HG03460 (cell line): Measurements from ENCODE around the gene SCRG1.

Experiments
- ATAC-seq: cut with Tn5 transposase; IDR thresholded peaks from one replicate; pipeline ENCODE4 v1.9.1; 2021; ENCODE audit not compliant: unreplicated experiment

Gene SCRG1

DNA sequence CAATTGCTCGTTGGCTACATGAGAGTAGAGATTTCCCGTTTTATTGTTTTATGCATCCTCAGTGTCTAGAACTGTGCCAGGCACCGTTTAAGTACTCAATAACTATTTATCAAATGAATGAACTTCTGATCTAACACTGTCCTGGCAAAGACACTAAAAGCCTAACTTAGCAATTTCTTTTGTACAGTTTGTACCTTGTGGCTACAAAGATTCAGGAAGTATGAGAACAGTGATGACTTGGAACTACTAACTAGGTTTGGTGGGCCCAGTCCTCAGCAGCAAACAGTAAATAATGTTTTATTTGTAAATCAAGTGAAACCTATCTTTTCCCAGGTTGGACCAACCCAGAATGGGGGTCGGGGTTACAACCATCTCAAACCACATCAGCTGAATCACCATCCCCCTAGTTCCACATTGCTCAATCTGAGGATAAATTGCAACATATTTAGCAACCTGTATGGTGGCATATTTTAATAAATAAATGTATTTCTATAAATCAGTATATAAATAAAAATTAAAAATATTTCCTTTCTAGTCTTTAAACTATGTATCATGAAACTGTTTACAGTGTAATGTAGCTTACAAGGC is 12.3 kb upstream of the SCRG1 start:
- no peak for ATAC-seq

DNA sequence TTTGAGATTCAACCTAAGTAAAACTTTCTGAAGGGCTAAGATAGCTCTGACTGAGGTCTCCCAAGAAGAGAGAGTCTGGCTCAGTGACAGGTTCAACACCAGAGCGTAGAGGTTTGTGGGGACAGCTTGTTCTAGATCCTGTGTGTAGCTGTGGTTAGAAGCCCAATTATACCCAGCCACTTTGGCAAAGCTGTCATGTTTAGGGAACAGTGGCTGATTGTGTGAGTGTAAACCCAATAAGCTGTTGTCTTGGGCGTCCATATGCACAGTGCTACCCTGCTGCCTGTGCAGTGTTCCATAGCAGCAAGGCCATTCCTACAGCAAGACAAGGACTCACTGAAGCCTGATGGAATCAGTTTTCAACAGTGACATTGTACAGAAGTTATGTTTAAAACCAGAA is 11.2 kb upstream of the SCRG1 start:
- ATAC-seq, result no peak

DNA sequence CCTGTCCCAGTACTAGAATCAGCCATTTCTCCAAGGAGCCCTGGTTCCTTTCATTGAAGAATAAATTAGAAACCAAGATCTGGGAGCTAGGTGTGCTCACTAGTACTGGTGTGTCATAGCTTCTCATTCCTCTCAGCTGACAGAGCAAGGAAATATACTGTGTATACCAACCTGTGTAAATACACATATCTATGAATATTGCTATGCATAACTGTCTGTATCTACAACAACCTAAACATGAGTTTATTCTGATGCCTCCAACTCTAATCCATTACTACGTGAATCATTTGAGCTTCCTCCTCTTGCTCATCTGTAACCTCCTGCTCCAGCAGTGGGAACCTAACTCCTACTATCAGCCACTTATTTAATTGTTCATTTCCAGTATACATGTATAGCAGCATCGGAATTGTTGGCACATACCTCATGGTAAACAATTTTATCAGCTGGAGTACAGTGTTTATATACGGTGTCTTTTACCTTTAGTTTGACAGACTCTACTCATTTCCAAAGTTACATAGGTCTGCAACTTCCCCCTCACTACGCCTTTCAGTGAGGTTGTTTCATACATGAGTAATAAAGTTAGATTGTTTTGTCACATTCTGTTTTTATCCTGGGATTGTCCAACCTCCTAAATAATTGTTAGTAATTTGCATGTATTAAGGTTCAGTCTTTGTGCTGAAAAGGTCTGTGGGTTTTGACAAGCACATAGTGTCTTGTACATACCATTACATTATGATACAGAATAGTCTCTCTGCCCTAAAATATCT is 7.1 kb upstream of the SCRG1 start:
- ATAC-seq, result no peak

DNA sequence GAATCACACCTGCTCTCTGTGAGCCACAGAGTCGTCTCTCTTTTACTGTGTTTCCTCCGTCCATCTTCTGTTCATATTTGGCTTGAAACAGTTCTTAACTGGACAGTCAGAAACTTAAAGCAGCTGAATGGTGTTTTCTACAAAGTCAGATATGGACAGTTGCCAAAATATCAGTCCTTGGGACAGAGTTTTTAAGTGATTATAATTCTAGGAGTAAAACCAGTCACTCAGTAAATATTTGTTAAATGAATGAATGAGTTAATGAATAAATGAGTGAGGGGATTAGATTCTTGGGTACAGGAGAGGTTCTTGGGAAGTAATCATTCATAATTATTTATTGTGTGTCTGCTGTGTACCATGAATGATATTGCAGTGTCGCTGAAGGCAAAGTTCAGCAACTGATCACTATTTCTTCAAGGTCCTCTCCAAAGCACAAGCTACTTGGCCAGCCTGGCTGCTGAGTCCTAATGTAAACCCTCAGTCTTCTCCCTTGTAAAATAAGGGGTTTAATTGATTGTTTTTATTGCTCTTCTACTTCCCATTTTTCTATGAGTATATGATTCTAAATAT is 5.5 kb upstream of the SCRG1 start:
- ATAC-seq, result no peak

DNA sequence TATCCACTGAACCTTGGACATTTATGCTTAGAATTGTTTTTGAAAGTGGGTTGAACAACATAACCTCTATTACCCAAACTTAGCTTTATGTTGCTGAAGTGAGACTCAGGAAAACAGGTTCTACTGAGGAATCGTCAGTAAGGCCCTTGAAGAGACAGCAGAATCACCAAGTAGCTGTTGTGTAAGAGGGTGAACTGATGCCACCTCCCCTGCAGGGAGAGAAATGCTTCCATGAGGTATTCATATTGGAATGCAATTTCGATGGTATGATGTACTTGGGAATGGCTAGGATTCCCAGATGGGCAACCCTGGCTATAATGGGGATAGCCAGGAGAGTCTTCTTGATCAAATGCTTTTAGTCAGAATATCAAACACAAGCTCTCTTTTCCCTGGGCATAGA is 4.1 kb upstream of the SCRG1 start:
- ATAC-seq, result no peak

DNA sequence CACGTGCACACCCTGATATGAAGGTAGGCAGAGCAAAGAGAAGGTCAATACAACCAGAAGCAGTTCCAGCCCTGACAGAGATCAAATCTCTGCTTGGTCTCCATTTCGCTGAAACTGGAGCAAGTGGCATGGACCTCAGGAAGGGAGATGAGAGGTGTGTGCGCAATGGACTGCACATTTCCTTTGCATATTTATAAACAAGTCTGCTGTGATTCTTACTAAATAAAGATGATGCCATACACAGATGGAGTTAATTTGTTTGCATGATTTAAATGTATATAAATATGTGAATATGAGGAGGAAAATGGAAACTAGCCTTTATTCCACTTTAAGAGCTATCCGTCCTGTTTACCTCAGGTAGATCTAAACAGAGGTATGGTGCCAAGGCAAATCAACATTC is 2.1 kb upstream of the SCRG1 start:
- ATAC-seq, result no peak

DNA sequence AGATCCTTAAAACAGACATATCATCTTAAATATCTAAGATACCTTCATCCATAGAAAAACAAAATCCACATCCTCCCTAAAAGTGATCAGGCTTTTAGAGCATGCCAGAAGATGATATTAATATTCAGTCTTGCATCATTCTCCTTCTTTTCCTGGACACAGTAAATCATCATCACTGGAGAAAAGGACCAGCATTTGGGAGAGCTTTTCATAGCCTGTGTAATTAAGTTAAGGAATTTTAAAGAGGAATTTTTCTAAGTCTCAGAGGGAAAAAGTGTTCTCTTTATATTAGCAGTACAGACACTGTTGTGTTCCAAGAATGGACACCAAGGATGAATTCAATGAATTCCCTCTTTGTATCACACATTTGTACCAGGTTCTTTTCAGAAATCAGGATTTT is 696 bp downstream of the SCRG1 start:
- no peak for ATAC-seq

DNA sequence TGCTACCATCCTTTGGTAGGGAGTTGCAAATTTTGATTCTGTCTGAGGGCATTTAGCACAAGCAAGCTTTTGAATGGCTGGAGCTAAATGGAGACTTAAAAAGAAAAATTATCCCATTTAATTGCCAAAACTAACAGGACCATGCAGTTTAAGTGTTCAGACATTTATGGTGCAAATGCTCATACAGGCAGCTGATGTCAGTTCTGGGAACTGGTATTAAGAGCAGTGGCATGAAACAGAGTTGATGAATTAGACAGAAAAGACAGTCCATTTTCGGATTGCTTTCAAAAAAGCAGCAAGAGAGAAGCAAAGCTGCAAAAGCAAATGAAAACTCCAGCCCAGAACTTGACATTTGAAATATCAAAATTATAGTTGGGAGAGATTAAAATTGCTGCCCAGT is 1.3 kb downstream of the SCRG1 start:
- ATAC-seq, result no peak

DNA sequence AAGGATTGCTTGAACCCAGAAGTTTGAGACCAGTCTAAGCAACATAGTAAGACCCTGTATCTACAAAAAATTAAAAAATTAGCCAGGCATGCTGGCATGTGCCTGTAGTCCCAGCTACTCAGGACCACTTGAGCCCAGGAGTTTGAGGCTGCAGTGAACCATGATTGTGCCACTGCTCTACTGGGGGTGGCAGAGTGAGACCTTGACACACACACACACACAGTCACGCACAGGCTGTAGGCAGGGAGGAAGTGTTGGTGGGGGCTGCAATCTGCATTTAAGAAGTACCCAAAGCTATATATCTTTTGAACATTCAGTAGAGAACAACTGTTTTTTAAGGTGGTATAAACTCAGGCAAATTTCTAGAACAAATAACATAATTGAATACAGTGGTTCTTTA is 7.2 kb downstream of the SCRG1 start:
- no peak for ATAC-seq

DNA sequence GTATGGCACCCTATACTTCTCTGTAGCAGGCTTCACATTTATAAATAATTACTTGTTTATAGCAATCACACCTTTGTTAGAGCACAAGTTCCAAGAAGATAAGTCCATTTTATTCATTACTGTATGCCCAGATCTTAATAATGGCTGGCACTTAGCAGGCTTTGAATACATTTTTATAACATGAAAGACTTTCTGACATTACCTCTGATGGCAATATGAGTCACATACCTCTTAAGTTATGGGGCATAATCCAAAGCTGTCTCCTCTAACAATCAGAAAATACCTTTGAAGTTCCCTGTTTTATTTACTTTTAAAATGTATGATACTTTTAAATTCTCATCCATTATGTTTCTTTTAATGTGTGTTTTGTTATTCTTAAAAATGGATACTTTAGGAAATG is 12.2 kb downstream of the SCRG1 start:
- no peak for ATAC-seq

DNA sequence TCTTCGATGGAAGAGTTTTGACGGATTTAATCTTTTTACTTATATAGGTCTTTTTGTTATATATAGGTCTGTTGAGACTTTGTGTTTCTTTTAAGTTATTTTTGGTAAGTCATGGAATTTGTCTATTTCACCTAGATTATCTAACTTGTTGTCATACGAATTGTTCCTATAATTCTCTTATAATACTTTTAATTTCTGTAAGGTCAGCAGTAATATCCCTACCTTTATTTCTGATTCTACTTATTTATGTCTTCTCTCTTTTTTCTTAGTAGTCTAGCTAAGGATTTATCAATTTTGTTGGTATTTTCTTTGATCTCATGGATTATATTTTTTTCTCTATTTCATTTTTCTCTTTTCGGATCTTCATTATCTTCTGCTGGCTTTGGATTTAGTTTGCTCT is 16.6 kb downstream of the SCRG1 start:
- no peak for ATAC-seq

DNA sequence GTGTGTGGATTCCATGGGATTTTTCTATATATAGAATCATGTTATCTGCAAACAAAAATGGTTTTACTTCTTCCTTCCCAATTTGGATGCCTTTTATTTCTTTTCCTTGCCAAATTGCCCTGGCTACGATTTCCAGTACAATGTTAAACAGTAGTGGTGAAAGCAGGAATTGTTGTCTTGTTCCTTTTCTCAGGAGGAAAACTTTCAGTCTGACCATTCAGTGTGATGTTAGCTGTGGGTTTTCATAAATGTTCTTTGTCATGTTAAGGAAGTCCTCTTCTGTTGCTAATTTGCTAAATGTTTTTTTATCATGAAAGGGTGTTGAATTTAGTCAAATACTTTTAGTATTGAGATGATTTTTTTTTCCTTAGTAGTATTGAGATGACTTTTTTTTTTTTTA is 17.3 kb downstream of the SCRG1 start:
- no peak for ATAC-seq

DNA sequence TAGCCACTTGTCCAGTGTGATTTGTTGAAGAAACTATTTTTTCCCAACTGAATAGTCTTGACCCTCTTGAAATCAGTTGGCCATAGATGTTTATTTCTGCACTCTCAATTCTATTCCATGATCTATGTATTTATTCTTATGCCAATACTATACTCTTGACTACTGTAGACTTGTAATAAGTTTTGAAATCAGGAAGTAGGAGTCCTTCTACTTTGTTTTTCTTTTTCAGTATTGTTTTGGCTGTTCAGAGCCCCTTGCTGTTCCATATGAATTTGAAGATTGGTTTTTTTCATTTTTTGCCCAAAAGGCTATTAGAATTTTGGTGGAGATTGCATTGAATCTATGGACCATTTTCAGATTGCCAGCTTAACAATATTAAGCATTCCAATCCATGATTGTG is 17.9 kb downstream of the SCRG1 start:
- no peak for ATAC-seq

DNA sequence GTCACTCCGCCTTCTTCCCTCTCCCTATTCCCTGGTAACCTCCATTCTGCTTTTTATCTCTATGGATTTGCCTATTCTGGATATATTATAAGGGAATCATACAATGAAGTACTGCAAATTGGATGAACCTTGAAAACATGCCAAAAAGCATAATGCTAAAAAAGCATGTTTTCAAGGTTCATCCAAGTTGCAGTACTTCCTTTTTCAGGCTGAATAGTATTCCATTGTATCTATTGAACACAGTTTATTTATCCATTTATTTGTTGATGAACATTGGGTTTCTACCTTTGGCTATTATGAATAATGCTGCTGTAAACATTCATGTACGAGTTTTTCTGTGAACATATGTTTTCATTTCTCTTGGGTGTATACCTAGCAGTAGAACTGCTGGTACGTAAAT is 19.0 kb downstream of the SCRG1 start:
- ATAC-seq, result no peak

DNA sequence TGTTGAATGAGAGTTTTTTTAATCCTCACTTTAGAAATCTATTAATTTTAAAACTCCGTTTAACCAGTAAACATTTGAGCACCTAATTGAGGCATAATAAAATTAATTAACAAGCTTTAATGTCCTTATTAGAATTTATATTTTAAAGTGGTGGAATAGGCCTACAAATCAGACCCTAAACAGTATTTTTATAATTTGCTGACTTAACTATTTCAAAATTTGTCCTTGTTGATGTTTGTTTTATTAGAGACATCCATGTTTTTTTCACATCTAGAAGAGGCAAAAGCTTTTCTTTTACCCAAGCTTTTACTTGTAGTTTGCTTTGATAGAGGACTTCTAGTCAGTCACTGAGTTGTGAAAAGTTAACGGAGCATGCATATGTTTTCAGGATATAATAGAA is 24.3 kb downstream of the SCRG1 start:
- no peak for ATAC-seq

DNA sequence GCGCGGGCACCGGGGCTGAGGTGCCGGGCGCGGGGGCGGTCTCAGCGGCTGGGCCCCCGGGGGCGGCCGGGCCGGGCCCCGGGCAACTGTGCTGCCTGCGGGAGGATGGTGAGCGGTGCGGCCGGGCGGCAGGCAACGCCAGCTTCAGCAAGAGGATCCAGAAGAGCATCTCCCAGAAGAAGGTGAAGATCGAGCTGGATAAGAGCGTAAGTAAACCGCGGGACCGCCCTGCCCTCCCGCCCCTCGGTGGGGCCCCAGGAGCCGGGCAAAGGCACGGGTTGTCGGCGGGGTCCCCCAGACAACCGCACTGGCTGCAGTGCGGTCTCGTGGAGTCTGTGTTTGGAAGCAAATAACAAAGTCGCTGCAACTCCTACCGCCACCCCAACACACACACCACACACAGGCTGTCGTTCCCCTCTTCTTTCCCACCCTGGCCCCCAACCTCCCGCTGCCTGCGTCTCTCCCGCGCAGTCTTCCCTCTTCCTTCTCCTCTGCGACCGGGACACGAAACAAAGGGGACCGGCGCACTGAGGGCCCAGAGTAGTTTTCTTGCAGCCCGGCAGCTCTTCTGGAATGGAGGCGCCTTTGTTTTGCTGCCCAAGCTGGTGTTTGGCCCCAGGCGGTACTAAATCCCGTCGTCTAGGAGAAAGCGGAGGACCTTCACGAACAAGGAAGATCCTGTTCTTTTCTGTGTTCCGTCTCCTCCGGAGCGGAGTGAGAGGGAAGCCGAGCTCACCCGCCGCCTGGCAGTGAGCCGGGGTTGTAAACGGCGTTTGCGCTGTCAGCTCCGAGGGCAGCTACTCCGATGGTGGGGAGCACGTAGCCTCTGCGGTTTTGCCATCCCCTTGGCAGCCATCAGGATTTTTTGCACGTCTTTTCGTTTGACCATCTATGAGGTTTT is 27.4 kb downstream of the SCRG1 start:
- ATAC-seq, result peak; percentile 15

DNA sequence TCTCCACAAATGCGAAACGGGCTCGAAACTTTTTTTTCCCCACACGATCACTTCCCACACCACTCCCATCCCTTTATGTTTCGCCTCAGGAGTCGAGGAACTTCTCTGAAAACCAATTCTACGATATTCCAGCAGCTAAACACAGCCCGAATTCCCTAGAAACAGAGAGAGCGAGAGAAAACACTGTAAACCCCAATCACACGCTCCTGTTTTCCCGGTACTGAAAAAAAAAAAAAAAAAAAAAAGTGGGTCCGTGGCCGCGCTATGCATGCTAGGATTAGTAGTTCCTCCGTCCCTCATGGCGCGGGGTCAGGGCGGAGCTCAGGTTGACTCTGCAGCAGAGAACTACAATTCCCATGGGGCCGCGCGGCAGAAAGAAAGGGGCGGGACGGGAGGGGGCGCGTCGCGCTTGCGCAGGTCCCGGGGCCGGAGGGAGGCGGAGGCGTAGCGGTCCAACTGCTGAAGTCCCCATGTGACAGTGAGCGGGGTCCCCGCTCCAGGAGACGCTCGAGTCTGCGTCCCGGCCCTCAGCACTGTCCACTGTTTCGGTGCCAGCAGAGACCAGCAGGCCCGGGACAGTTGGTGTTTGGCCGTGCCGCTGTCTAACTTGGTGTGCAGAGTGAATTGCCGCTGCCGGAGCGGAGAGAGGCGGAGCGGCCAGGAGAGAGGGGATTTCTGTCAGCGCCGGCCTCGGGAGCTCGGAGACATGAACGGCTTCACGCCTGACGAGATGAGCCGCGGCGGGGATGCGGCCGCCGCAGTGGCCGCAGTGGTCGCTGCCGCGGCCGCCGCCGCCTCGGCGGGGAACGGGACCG is 28.2 kb downstream of the SCRG1 start, which contains the start of gene SAP30:
Gene SAP30, plus strand, starts transcription at position 478 of the 815 bp plus-strand sequence. Its CDS starts 229 bp downstream, at position 707.
- ATAC-seq, result peak; percentile 58

DNA sequence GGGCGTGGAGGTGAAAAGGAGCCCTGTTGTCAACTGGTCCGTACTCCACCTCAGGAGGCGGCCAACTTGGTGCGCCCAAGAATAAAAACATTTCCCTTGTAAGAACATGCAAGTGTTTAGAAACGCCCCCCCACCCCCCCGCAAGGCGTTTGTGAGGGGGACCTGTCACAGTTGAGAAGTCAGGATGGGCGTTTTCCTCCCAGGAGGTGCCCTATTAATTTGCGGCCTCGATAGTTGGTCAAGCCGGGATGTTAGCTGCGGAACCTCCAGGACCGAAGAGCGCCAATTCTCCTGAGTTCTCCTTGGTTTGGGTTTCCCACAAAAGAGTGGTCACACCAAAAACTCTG is 28.8 kb downstream of the SCRG1 start:
- ATAC-seq, result peak; percentile 6

DNA sequence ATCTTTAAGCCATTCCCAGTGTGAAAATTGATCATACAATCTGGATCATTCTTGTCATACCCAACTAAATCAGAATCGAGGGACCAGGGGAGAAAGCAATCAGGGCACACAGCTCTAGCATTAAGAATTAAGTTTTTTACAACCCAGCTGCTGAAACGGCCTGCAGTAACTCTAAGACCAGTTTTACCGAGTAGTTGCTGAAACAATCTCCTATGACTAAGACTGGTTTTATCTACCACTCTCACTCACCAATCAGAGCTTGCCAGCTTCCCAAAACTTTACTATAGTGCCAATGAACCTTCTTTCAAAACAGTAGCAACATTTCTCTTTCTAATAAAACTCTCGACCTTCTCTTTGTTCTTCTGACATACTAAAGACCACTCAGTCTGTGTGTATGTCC is 31.0 kb downstream of the SCRG1 start:
- ATAC-seq, result no peak

DNA sequence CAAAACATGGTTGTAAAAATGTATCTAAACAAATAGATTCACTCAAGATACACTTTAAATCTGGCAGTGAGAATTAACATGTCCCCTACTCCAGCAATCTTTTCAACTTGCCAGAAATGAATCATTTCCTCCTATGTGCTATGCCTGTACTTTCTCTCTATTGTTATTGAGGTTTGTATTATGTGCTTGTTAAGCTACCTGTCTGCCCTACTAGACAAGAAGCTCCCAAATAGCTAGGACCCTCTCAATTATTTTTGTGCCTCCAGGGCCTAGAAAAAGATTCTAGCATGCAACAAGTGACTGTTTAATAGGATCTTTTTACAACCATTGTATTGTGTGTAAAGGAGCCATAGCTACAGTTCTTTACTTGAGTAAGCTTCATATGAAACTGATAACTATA is 31.6 kb downstream of the SCRG1 start:
- ATAC-seq, result peak; percentile 8
